ENCODE data around the gene ADI1. TPM values are rescaled to one million over a fixed set of nuclear protein-coding genes. Genes with fewer than 3 reads are reported as not detected.
A peak's percentile ranks its signal among the peaks of the same experiment; 100 is the strongest.

Gene ADI1
- polyA plus RNA-seq, 1 of the 3 experiments (the other 2 are of a cell fraction) = 67.2 TPM

DNA sequence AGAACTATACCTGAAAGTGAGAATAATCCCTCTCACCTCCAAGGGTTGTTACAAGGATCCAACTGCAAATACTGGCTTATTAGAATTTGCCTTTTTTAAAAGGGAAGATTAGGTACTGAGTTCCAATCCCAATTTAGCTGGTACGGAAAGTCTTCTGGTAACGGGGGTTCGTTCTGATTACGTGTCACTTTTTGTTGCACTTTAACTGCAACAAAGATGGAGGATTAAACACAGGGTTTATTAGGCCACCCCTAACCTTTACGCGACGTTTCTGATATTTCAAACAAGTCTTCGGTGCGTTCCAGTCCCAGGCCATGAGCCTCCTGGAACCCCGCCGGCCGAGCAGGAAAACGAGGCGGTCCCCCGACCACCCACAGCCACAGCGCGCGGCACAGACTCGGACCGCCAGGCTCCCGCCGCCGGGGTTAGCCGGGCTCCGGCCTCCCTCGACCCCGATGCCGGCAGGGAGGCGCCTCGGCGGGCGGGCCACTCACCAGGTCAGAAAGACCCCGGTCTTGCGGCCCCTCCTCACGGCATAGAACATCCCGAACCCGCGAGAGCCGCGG lies 38.4 kb upstream of the ADI1 start:
- Histone ChIP-seq H3K4me3 (ENCODE audit: low read depth in 2 of 2, low read length in 1 of 2) (peak overlapping the region; percentile 90 to 93), H3K36me3 (replicated peaks in 1 of 2; ENCODE audit: control insufficient read depth in 1 of 2, insufficient read depth in 2 of 2, low read length in 1 of 2) (peaks cover 38 to 51% of the 10 kb centered on the region in 2 experiments), H3K4me2 (peak overlapping the region; percentile 74), H3K9me3 (no peaks in the 10 kb centered on the region), H2AFZ (ENCODE audit: low read depth) (no peak overlapping the region), H4K20me1 (ENCODE audit: insufficient read depth) (no peaks in the 10 kb centered on the region), H3F3A (replicated peaks; ENCODE audit: insufficient read depth) (peaks cover 7% of the 10 kb centered on the region), H3K27ac (ENCODE audit: low read depth in 2 of 2, low read length in 1 of 2) (peak overlapping the region; percentile 77 to 91), H3K79me2 (ENCODE audit: insufficient read depth) (peaks cover 64% of the 10 kb centered on the region), H3K9ac (peak overlapping the region; percentile 98), H3K9me2 (no peaks in the 10 kb centered on the region), H3K27me3 (ENCODE audit: insufficient read depth) (no peaks in the 10 kb centered on the region), H3K4me1 (ENCODE audit: control insufficient read depth in 1 of 2, insufficient read depth in 2 of 2, low read depth in 1 of 2, low read length in 1 of 2) (peaks cover 8 to 13% of the 10 kb centered on the region in 2 experiments; a peak in 2 of 4 replicates)
- ChIA-PET CTCF (interaction anchor here (0.8 to 2.7 kb wide), 5 partner anchors 14 to 179 kb away, joined by 3 to 14 read pairs (median 4); no protein-coding TSS in a partner anchor), POLR2A (interaction anchor here (0.6 to 2.3 kb wide), 16 partner anchors 14 to 1140 kb away, joined by 3 to 36 read pairs (median 4); partner anchors contain the start of genes ADI1, COLEC11, RPS7 and TRAPPC12)
- no peak for DNase-seq
- no peak for TF ChIP-seq TCF12 (IDR thresholded peaks at IDR 0.05)
- WGBS (ENCODE audit: low lambda C conversion rate) = 4% methylated on average over 15 of the region's 40 CpGs

DNA sequence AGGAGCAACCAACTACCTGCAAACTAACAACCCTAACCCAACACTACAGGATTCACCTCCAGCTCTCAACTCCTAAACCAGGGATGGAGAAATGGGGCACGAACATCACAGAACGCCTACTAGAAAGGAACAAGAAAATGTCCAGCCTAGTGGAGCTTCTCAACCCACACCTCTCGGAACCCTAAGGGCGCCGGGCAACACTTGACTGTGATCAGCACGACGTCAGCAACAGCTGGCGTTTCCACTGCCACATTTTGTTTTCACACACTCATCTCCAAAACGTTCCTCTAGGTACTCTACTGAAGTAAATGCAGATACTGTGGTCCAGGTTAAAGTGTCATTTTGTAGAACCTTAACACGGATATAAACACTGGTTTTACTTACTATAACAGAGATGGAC lies 34.6 kb upstream of the ADI1 start:
- ChIA-PET CTCF (interaction anchor here (1.6 to 2.3 kb wide), 3 partner anchors 10 to 96 kb away, joined by 6 to 10 read pairs (median 6); no protein-coding TSS in a partner anchor), POLR2A (no interaction called here)
- Histone ChIP-seq H3K27ac (ENCODE audit: low read depth in 2 of 2, low read length in 1 of 2) (no peak overlapping the region), H3K79me2 (ENCODE audit: insufficient read depth) (peaks cover 69% of the 10 kb centered on the region), H3K9ac (no peak overlapping the region), H3K4me1 (ENCODE audit: control insufficient read depth in 1 of 2, insufficient read depth in 2 of 2, low read depth in 1 of 2, low read length in 1 of 2) (peaks cover 8 to 10% of the 10 kb centered on the region in 2 experiments; a peak in 2 of 4 replicates), H3K9me2 (no peaks in the 10 kb centered on the region), H3K4me2 (no peak overlapping the region), H3K36me3 (replicated peaks in 1 of 2; ENCODE audit: control insufficient read depth in 1 of 2, insufficient read depth in 2 of 2, low read length in 1 of 2) (peaks cover 64 to 65% of the 10 kb centered on the region in 2 experiments), H3K4me3 (ENCODE audit: low read depth in 2 of 2, low read length in 1 of 2) (no peak overlapping the region), H3K9me3 (no peaks in the 10 kb centered on the region), H2AFZ (ENCODE audit: low read depth) (no peak overlapping the region), H4K20me1 (ENCODE audit: insufficient read depth) (no peaks in the 10 kb centered on the region), H3F3A (replicated peaks; ENCODE audit: insufficient read depth) (peaks cover 10% of the 10 kb centered on the region), H3K27me3 (ENCODE audit: insufficient read depth) (no peaks in the 10 kb centered on the region)
- 86% methylated on average over 10 of the region's 10 CpGs for WGBS (ENCODE audit: low lambda C conversion rate)
- no peak for DNase-seq
- TF ChIP-seq RAD21 (IDR thresholded peaks at IDR 0.05; ENCODE audit: low read length) (no peak), USF1 (IDR thresholded peaks at IDR 0.05; ENCODE audit: borderline replicate concordance, low read depth) (no peak), SMC3 (IDR thresholded peaks at IDR 0.05; ENCODE audit: low read depth, low read length) (no peak), RFX5 (IDR thresholded peaks at IDR 0.05; ENCODE audit: low read length) (no peak), POLR2AphosphoS5 (IDR thresholded peaks at IDR 0.05; ENCODE audit: low read depth, low read length) (no peak), MAX (IDR thresholded peaks at IDR 0.05; ENCODE audit: low read depth) (no peak)
- TF ChIP-seq, protein P1, sequence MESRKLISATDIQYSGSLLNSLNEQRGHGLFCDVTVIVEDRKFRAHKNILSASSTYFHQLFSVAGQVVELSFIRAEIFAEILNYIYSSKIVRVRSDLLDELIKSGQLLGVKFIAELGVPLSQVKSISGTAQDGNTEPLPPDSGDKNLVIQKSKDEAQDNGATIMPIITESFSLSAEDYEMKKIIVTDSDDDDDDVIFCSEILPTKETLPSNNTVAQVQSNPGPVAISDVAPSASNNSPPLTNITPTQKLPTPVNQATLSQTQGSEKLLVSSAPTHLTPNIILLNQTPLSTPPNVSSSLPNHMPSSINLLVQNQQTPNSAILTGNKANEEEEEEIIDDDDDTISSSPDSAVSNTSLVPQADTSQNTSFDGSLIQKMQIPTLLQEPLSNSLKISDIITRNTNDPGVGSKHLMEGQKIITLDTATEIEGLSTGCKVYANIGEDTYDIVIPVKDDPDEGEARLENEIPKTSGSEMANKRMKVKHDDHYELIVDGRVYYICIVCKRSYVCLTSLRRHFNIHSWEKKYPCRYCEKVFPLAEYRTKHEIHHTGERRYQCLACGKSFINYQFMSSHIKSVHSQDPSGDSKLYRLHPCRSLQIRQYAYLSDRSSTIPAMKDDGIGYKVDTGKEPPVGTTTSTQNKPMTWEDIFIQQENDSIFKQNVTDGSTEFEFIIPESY (IDR thresholded peaks at IDR 0.05; ENCODE audit: borderline replicate concordance, low read depth) = no peak

Measured in SK-N-SH (cell line).